Psoas muscle (tissue), 8 donors: ENCODE results near the gene ARHGEF17. TPM values are rescaled to one million over a fixed set of nuclear protein-coding genes. Genes with fewer than 3 reads are reported as not detected.

Experiments
- ATAC-seq, 4 donors: fragments of 200-7000 bp; cut with Tn5 transposase; one replicate each; pipeline ENCODE4 v1.9.1; 2020; ENCODE audit warnings: moderate library complexity in 3 of 4, mild to moderate bottlenecking in 2 of 4
- DNase-seq, 2 donors: peaks; one replicate each; pipeline ENCODE4 v3.0.0-alpha.2; 2020
- H3K27ac ChIP-seq: fragments of 200-600 bp; one replicate; pipeline ENCODE4 v1.8.0; 2022
- H3K27me3 ChIP-seq, 3 donors: fragments of 200-600 bp in 1 of 3; one replicate each; pipeline versions ENCODE4 v1.6.1 to v1.8.0; 2013 to 2022; ENCODE audit warnings: low read length in 2 of 3, mild to moderate bottlenecking in 2 of 3, moderate library complexity in 1 of 3; ENCODE audit not compliant: insufficient read depth in 3 of 3
- H3K36me3 ChIP-seq, 2 donors: fragments of 200-600 bp in 1 of 2; one replicate each; pipeline versions ENCODE4 v1.6.1 to v1.8.0; 2013 to 2022; ENCODE audit warnings: low read depth in 1 of 2, mild to moderate bottlenecking in 1 of 2, moderate library complexity in 1 of 2; ENCODE audit not compliant: insufficient read depth in 1 of 2
- H3K4me1 ChIP-seq: fragments of 200-600 bp; one replicate; pipeline ENCODE4 v1.8.0; 2022
- H3K4me3 ChIP-seq: fragments of 200-600 bp; one replicate; pipeline ENCODE4 v1.8.0; 2022; ENCODE audit warnings: mild to moderate bottlenecking
- H3K9me3 ChIP-seq: fragments of 200-600 bp; one replicate; pipeline ENCODE4 v1.8.0; 2022
- CTCF ChIP-seq: fragments of 200-600 bp; IDR thresholded peaks from one replicate; pipeline ENCODE4 v1.8.0; 2022; ENCODE audit warnings: antibody characterized with exemption
- WGBS, 3 donors: extraction: QIAGEN DNeasy Blood & Tissue Kit; methylation state at CpG; one replicate each; pipeline versions ENCODE4 v1.1.6 to v1.1.7; 2013; 5-methylcytosine and 5-hydroxymethylcytosine counted together
- intact Hi-C, 2 donors: fragments of 100-400 bp; cut with DNase I; formaldehyde crosslinking; loops; one replicate each; pipeline versions ENCODE4 v1.11.0 to v1.14.2; 2022
- long read RNA-seq, 2 donors: library from polyadenylated mRNA; unstranded; transcript quantifications; one replicate each; pipeline ENCODE4 v2.0.0, GENCODE V29; 2021
- polyA plus RNA-seq, 3 donors: library from polyadenylated mRNA; stranded (reverse); fragments of 200-250 nt; gene quantifications; one replicate each; pipeline ENCODE4 v1.2.3, GENCODE V29; 2013
- total RNA-seq, 4 donors: library from RNA; stranded (reverse); fragmentation: NEBNext Ultra II Directional in 2 of 4; extraction: Animal tissue kit (Norgen Biotek cat#: 25700) in 2 of 4; gene quantifications; one replicate each; pipeline versions ENCODE4 v1.2.1 to v1.2.4, GENCODE V29; 2021 to 2023
- donor health status: healthy with polysubstance abuse.
- donor health status: DM: no; HTN: no; CAD: no; lungs with moderate emphysema.
- donor health status: Bipolar disorder and iron deficiency.
- donor health status: healthy.
- donor health status: DM: yes; HTN: yes; CAD: no.
- donor health status: DM: no; HTN: no; CAD: no.
- donor health status: DM: no; HTN: no; CAD: no.
- donor health status: DM: yes; HTN: yes; CAD: no.

The ARHGEF17 gene, protein sequence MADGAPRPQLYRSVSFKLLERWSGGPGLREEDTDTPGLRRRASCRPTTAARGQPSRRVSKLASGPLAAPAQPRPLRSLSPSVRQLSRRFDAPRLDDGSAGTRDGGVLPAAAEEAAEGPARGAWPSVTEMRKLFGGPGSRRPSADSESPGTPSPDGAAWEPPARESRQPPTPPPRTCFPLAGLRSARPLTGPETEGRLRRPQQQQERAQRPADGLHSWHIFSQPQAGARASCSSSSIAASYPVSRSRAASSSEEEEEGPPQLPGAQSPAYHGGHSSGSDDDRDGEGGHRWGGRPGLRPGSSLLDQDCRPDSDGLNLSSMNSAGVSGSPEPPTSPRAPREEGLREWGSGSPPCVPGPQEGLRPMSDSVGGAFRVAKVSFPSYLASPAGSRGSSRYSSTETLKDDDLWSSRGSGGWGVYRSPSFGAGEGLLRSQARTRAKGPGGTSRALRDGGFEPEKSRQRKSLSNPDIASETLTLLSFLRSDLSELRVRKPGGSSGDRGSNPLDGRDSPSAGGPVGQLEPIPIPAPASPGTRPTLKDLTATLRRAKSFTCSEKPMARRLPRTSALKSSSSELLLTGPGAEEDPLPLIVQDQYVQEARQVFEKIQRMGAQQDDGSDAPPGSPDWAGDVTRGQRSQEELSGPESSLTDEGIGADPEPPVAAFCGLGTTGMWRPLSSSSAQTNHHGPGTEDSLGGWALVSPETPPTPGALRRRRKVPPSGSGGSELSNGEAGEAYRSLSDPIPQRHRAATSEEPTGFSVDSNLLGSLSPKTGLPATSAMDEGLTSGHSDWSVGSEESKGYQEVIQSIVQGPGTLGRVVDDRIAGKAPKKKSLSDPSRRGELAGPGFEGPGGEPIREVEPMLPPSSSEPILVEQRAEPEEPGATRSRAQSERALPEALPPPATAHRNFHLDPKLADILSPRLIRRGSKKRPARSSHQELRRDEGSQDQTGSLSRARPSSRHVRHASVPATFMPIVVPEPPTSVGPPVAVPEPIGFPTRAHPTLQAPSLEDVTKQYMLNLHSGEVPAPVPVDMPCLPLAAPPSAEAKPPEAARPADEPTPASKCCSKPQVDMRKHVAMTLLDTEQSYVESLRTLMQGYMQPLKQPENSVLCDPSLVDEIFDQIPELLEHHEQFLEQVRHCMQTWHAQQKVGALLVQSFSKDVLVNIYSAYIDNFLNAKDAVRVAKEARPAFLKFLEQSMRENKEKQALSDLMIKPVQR (N-terminal part only)
- total RNA-seq (10 to 100 TPM; 10.8 to 38.4 (median 15.5) TPM), polyA plus RNA-seq (1 to 10 TPM; 5.7 to 7.9 (median 6.9) TPM)
- long read RNA-seq, donor 1, partial matches to known transcripts = 3 of 3 reads
- long read RNA-seq, donor 1, other reads (novel, unspliced or antisense) = 0 of 3 reads
- long read RNA-seq, donor 2, full-length matches to known transcripts = 3 of 18 reads
- long read RNA-seq, donor 2, partial matches to known transcripts = 7 of 18 reads
- long read RNA-seq, donor 2, other reads (novel, unspliced or antisense) = 8 of 18 reads

- Histone ChIP-seq H3K36me3 (no peaks in the 10 kb centered on the region), H3K4me1 (peaks cover 9% of the 10 kb centered on the region), H3K27ac (peak within 1 kb of the TSS; percentile 82), H3K9me3 (no peaks in the 10 kb centered on the region), H3K27me3 (peaks cover 0 to 5% (median 4%) of the 10 kb centered on the region in 3 donors), H3K4me3 (peak within 1 kb of the TSS; percentile 80)
- ATAC-seq (peak; percentile 35 to 48 (median 38)), DNase-seq (peak; percentile 74 to 82)
- intact Hi-C loops = no loop called here
- TF ChIP-seq CTCF = no peak
- WGBS, 3 donors = 0 to 1% (median 1%) methylated on average over 60 to 105 of the region's 105 CpGs
Measured at GRCh38 chr11:73308003-73308960, at the start of gene ARHGEF17. Gene ARHGEF17, plus strand, starts transcription at chr11:73308276. Its CDS starts 363 bp downstream, at chr11:73308639.

GRCh38 chr11:73259406-73260126 lies 48.5 kb upstream of the ARHGEF17 start:
- peaks cover 0 to 1% (median 0%) of the 10 kb centered on the region in 3 donors for H3K27me3 ChIP-seq
- H3K4me3 ChIP-seq = no peak overlapping the region
- DNase-seq (no peak), ATAC-seq (no peak)
- 67 to 75% (median 68%) methylated on average over 3 of the region's 3 CpGs for WGBS, 3 donors
- H3K9me3 ChIP-seq = no peaks in the 10 kb centered on the region
- H3K4me1 ChIP-seq = peaks cover 20% of the 10 kb centered on the region
- intact Hi-C loops = no loop called here
- no peaks in the 10 kb centered on the region for H3K36me3 ChIP-seq
- no peak overlapping the region for H3K27ac ChIP-seq
- no peak for TF ChIP-seq CTCF

GRCh38 chr11:73260127-73260457 lies 48.0 kb upstream of the ARHGEF17 start:
- Histone ChIP-seq H3K4me3 (no peak overlapping the region), H3K4me1 (peaks cover 25% of the 10 kb centered on the region), H3K27ac (no peak overlapping the region), H3K27me3 (peaks cover 0 to 5% (median 0%) of the 10 kb centered on the region in 3 donors), H3K9me3 (no peaks in the 10 kb centered on the region), H3K36me3 (no peaks in the 10 kb centered on the region)
- TF ChIP-seq CTCF = no peak
- intact Hi-C loops = no loop called here
- ATAC-seq = no peak
- DNase-seq = no peak
